Measurements from ENCODE around the gene PRPF19. TPM values are rescaled to one million over a fixed set of nuclear protein-coding genes. Genes with fewer than 3 reads are reported as not detected.

The PRPF19 gene
- polyA plus RNA-seq, 2 of the 4 experiments (the other 2 are of a cell fraction), result 41.1 to 177 TPM

- TF ChIP-seq ZC3H11A (IDR thresholded peaks at IDR 0.05), result no peak
Measured at GRCh38 chr11:60889869-60890311, 16.5 kb downstream of the PRPF19 start (continued).

GRCh38 chr11:60887556-60887955 lies 18.8 kb downstream of the PRPF19 start:
- Histone ChIP-seq H3K27ac (no peak overlapping the region), H3K4me3 (no peak overlapping the region), H3K4me1 (no peaks in the 10 kb centered on the region), H3K4me2 (no peak overlapping the region), H3K9me3 (no peaks in the 10 kb centered on the region)
- DNase-seq (ENCODE audit: low read depth in 1 of 2, low spot score in 1 of 2), result peak; percentile 41 to 53
- no peak for FAIRE-seq
- CTCF ChIA-PET, result interaction anchor here (1.0 to 7.7 kb wide), 21 partner anchors 8 to 141 kb away, joined by 3 to 109 read pairs (median 5); partner anchors contain the start of gene ZP1
- WGBS (ENCODE audit: missing lambda C conversion rate), result 58% methylated on average over 5 of the region's 5 CpGs
- POLR2A ChIA-PET, result interaction anchor here (0.6 to 1.4 kb wide), 5 partner anchors 9 to 105 kb away, joined by 3 to 5 read pairs (median 4); no protein-coding TSS in a partner anchor
- TF ChIP-seq HES2 (IDR thresholded peaks at IDR 0.05) (no peak), RAD21 (conservative IDR thresholded peaks at IDR 0.05 in 1 of 2, IDR thresholded peaks at IDR 0.05 in 1 of 2) (peak; percentile 62 to 73), FOSL2 (IDR thresholded peaks at IDR 0.05) (no peak), FOSL2 (CRISPR knock-in tag; IDR thresholded peaks at IDR 0.05) (no peak), BHLHE40 (IDR thresholded peaks at IDR 0.05; ENCODE audit: low read depth, low read length) (no peak), RCOR1 (IDR thresholded peaks at IDR 0.05; ENCODE audit: low read depth, low read length) (no peak), CTCF (IDR thresholded peaks at IDR 0.05) (peak; percentile 49), MYC (IDR thresholded peaks at IDR 0.05; ENCODE audit: borderline replicate concordance, low read length) (no peak), HOXB5 (CRISPR knock-in tag; IDR thresholded peaks at IDR 0.05) (no peak), CHD4 (IDR thresholded peaks at IDR 0.05; ENCODE audit: borderline replicate concordance) (no peak), SMC3 (IDR thresholded peaks at IDR 0.05) (peak; percentile 53; the same call in 2 of the 3 replicates), CBX2 (IDR thresholded peaks at IDR 0.05; ENCODE audit: borderline replicate concordance, low read depth) (no peak), NR3C1 (IDR thresholded peaks at IDR 0.05) (no peak), TP53 (CRISPR knock-in tag; IDR thresholded peaks at IDR 0.05) (no peak), FOXS1 (CRISPR knock-in tag; IDR thresholded peaks at IDR 0.05) (no peak)
- peak; percentile 94 to 96 for ATAC-seq

GRCh38 chr11:60880643-60881282 lies 25.6 kb downstream of the PRPF19 start:
- 89% methylated on average over 8 of the region's 8 CpGs for WGBS (ENCODE audit: missing lambda C conversion rate)
- no peak for DNase-seq (ENCODE audit: low read depth in 1 of 2, low spot score in 1 of 2)
- CTCF ChIA-PET, result interaction anchor here (1.0 to 3.3 kb wide), 4 partner anchors 9 to 49 kb away, joined by 4 to 13 read pairs (median 7); no protein-coding TSS in a partner anchor
- no peak for ATAC-seq
- H3K4me1 ChIP-seq, result no peaks in the 10 kb centered on the region
- POLR2A ChIA-PET, result no interaction called here
- TF ChIP-seq ZFP36 (IDR thresholded peaks at IDR 0.05; ENCODE audit: borderline replicate concordance, partially characterized antibody), result no peak
- TF ChIP-seq REST (IDR thresholded peaks at IDR 0.05), result no peak
- no peak for TF ChIP-seq NPAS2 (CRISPR knock-in tag; IDR thresholded peaks at IDR 0.05; ENCODE audit: borderline replicate concordance)
- no peak for TF ChIP-seq HOXA7 (CRISPR knock-in tag; IDR thresholded peaks at IDR 0.05)
- no peak for TF ChIP-seq CHD4 (IDR thresholded peaks at IDR 0.05; ENCODE audit: borderline replicate concordance)
- no peak for TF ChIP-seq BHLHE40 (IDR thresholded peaks at IDR 0.05; ENCODE audit: low read depth, low read length)
- no peak for TF ChIP-seq HMGXB4 (CRISPR knock-in tag; IDR thresholded peaks at IDR 0.05; ENCODE audit: borderline replicate concordance)
- no peak for TF ChIP-seq TP53 (CRISPR knock-in tag; IDR thresholded peaks at IDR 0.05)
- no peak for TF ChIP-seq NFE2L2 (conservative IDR thresholded peaks at IDR 0.05; ENCODE audit: low read length)
- no peak for TF ChIP-seq ELK1 (IDR thresholded peaks at IDR 0.05; ENCODE audit: low read depth, low read length)
- H3K9me3 ChIP-seq, result no peaks in the 10 kb centered on the region
- no peak for FAIRE-seq
- H3K27ac ChIP-seq, result no peak overlapping the region
- no peak overlapping the region for H3K4me2 ChIP-seq
- no peak overlapping the region for H3K4me3 ChIP-seq

All from A549 (cell line).